ENCODE data around the gene CPEB1. TPM values are rescaled to one million over a fixed set of nuclear protein-coding genes. Genes with fewer than 3 reads are reported as not detected.

Gene CPEB1
- total RNA-seq, 1 donor from 2014 or later = 0.35 TPM

DNA sequence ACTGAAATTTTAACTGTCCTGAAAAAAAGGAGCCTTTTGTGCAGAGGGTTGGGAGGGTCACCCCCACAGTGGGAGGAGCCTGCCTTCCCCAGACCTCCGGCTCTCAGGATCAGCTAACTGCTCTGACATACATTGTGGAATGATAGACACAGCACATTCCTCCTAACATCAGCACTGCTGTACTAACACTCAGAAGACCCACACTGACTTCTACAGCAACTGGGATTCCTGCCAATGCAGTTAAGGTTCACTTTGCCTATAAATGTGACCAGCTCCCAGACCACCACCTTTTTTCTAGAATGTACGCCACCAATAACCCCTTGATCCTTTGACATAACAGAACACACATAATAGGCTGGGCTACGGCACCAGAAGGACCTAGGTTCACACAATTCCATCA, 3.2 kb downstream of the CPEB1 start:
- DNase-seq (ENCODE audit: low read depth) = no peak
- H3K4me3 ChIP-seq (ENCODE audit: low read depth, low read length) = no peak overlapping the region
- TF ChIP-seq, protein P1, sequence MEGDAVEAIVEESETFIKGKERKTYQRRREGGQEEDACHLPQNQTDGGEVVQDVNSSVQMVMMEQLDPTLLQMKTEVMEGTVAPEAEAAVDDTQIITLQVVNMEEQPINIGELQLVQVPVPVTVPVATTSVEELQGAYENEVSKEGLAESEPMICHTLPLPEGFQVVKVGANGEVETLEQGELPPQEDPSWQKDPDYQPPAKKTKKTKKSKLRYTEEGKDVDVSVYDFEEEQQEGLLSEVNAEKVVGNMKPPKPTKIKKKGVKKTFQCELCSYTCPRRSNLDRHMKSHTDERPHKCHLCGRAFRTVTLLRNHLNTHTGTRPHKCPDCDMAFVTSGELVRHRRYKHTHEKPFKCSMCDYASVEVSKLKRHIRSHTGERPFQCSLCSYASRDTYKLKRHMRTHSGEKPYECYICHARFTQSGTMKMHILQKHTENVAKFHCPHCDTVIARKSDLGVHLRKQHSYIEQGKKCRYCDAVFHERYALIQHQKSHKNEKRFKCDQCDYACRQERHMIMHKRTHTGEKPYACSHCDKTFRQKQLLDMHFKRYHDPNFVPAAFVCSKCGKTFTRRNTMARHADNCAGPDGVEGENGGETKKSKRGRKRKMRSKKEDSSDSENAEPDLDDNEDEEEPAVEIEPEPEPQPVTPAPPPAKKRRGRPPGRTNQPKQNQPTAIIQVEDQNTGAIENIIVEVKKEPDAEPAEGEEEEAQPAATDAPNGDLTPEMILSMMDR (conservative IDR thresholded peaks at IDR 0.05; ENCODE audit: low read depth, low read length) = no peak

DNA sequence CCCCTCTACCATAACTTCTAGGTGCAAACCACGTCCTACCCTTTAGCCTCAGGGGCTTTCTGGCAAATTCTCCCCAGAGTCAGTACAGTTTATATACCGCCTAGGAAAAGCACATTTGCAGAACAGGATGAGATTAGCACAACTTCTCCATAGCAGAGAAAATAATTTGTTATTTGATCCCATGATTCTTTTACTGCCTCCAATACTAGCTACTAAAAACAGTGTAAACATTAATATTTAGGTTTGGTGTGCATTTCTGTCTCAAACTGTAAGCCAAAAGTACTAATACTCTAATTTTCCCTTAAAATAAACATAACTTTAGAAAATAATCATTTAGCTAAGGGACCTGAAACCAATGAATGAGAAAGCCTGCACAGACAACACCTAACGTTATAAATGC, 4.5 kb downstream of the CPEB1 start:
- TF ChIP-seq, protein P1 (conservative IDR thresholded peaks at IDR 0.05; ENCODE audit: low read depth, low read length) = no peak
- no peak for DNase-seq (ENCODE audit: low read depth)
- no peak overlapping the region for H3K4me3 ChIP-seq (ENCODE audit: low read depth, low read length)

DNA sequence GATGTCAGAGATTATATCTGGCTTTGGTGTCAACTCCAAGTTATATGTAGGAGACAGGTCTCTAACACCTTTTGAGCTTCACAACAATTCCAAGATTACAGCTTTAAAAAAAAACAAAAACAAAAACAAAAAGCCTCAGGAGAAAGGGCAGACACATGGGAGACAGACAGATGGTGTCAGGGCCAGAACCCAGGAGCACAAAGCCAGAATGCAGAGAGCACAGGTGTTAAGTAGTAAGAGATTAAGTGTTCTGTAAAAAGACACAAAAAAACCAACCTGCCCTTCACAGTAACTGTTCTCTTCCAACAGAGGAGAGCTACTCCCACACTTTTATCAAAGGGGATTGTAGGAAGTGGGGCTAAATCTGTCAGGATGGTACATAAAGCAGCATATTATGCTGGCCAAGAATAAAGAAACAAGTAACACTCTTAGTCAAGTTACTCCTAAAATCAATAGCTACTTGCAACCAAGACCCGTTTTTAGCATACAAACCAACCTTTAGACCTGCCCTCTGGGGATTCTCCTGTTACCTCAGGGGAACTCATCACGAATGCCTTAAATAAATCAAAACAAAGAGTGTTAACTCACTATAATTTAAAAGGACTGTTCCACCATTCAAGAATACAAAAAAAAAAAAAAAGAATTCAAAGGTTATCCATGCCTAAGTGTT, 5.9 kb downstream of the CPEB1 start:
- TF ChIP-seq, protein P1 (conservative IDR thresholded peaks at IDR 0.05; ENCODE audit: low read depth, low read length) = no peak
- H3K4me3 ChIP-seq (ENCODE audit: low read depth, low read length) = no peak overlapping the region
- DNase-seq (ENCODE audit: low read depth) = no peak

DNA sequence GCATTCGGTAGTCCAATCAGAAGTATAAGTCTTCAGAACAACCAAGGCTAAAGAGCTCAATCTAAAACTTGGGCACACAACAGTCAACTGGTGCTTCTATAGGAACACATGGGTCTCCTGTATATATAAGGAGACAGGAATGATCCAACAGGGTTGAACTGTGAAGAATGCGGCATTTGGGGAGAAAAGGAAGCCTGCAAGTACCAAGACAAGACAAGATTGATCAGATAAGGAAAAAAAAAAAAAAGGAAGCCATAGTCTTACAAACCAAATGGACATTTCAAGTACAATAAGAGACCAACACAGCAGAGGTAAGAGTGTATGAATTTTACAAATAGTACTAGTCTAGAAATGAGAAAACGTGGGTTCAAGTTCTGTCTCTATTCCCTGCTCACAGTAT, 6.5 kb downstream of the CPEB1 start:
- H3K4me3 ChIP-seq (ENCODE audit: low read depth, low read length) = no peak overlapping the region
- TF ChIP-seq, protein P1 (conservative IDR thresholded peaks at IDR 0.05; ENCODE audit: low read depth, low read length) = no peak
- DNase-seq (ENCODE audit: low read depth) = no peak

DNA sequence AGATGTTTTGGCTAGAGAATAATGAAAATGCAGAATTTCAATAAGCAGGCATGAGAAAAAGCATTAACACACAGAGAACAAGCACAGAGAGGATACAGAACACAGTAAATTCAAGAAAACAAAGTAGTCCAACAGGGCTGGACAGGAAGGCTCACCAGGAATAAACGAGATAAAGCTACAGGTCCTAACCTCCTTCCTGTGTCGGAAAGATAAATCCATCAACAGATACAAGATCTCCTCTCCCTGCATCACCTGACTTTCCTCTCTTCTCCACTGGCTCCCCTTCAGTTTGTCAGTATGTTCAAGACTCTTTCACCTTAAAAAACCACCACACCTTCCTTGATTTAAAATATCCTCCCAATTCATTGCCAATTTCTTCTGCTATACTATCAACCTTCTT, 11.4 kb downstream of the CPEB1 start:
- TF ChIP-seq, protein P1 (conservative IDR thresholded peaks at IDR 0.05; ENCODE audit: low read depth, low read length) = no peak
- no peak for DNase-seq (ENCODE audit: low read depth)
- no peak overlapping the region for H3K4me3 ChIP-seq (ENCODE audit: low read depth, low read length)

DNA sequence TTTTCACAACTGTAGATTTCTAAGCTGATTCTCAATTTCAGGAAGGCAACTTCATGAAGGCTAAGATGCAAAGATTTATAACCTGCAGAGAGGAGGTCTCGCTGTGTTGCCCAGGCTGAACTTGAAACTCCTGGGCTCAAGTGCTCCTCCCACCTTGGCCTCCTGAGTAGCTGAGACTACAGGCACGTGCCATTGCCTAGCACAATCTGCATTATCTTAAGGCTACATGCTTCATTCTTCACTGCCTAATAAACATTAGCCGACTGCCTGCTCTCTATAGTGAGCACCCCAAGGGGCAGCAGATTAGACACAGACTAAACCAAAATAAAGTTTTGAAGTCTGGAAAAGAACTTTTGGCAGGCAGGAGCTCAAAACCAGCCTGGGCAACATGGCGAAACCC, 17.1 kb downstream of the CPEB1 start:
- TF ChIP-seq, protein P1 (conservative IDR thresholded peaks at IDR 0.05; ENCODE audit: low read depth, low read length) = no peak
- no peak overlapping the region for H3K4me3 ChIP-seq (ENCODE audit: low read depth, low read length)
- DNase-seq (ENCODE audit: low read depth) = no peak

DNA sequence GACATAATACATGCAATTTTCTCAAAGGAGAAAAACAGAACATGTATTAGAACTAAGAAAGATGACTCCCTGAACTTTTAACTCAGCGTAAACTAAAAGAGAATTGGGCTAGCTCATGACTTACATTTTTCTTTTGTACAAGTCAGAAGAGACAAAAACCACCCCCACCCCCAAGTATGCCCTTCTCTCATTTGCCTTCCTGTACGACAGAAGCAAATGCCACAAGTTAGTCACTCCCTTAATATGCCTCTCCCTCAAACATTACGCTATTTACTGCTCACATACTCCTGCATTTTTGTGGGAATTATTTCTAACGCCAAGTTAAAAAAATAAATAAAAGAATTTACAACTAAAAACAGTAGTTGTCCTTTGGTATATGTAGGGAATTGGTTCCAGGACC, 22.0 kb downstream of the CPEB1 start:
- TF ChIP-seq, protein P1 (conservative IDR thresholded peaks at IDR 0.05; ENCODE audit: low read depth, low read length) = no peak
- no peak for DNase-seq (ENCODE audit: low read depth)
- H3K4me3 ChIP-seq (ENCODE audit: low read depth, low read length) = no peak overlapping the region

All from epithelial cell of proximal tubule (primary cell).